Measurements from ENCODE around the gene HUNK.
A peak's percentile ranks its signal among the peaks of the same experiment; 100 is the strongest.

HUNK gene

GRCh38 chr21:31875496-31876015, 2.7 kb downstream of the HUNK start:
- TF ChIP-seq MAX (IDR thresholded peaks at IDR 0.05) (no peak), TEAD4 (IDR thresholded peaks at IDR 0.05) (no peak), TCF12 (IDR thresholded peaks at IDR 0.05; ENCODE audit: low read depth) (no peak), YY1 (IDR thresholded peaks at IDR 0.05; ENCODE audit: low read depth) (no peak), CREB1 (IDR thresholded peaks at IDR 0.05; ENCODE audit: low read depth) (no peak), CEBPB (IDR thresholded peaks at IDR 0.05) (no peak), TAF1 (IDR thresholded peaks at IDR 0.05; ENCODE audit: low read depth) (no peak), FOXM1 (IDR thresholded peaks at IDR 0.05; ENCODE audit: borderline replicate concordance, low read depth) (no peak)

DNA sequence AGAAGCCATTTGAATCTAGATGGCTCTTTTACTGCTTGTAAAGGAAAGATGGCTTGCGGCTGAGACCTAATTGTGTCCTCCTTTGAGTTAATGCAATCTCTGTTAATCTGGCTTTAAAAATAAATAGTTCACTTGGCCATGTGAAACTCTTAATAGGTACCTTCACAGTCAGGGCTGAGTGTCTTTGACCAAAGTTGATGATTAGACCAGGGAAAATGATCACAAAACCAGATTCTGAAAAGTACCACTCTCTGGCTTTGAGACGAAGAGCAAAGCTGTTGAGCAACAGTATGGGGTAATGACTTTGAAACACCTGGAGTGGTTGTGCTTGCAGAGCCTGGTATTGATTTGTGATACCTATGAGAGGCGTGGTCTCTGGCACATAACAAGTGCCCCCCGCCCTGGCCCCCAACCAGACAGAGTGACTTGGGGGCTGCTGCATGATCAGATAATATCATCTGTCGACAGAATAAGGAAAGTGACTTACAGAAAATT, 4.7 kb downstream of the HUNK start:
- TF ChIP-seq EP300 (IDR thresholded peaks at IDR 0.05; ENCODE audit: borderline replicate concordance) (no peak), CREB1 (IDR thresholded peaks at IDR 0.05; ENCODE audit: low read depth) (no peak), FOXM1 (IDR thresholded peaks at IDR 0.05; ENCODE audit: borderline replicate concordance, low read depth) (no peak), TCF12 (IDR thresholded peaks at IDR 0.05; ENCODE audit: low read depth) (no peak), EGR1 (IDR thresholded peaks at IDR 0.05) (no peak), USF1 (IDR thresholded peaks at IDR 0.05) (no peak), REST (IDR thresholded peaks at IDR 0.05; ENCODE audit: low read depth) (no peak), MAX (IDR thresholded peaks at IDR 0.05) (no peak), RAD21 (IDR thresholded peaks at IDR 0.05; ENCODE audit: low read depth) (no peak), TEAD4 (IDR thresholded peaks at IDR 0.05) (no peak), CEBPB (IDR thresholded peaks at IDR 0.05) (no peak), ZBTB7A (IDR thresholded peaks at IDR 0.05; ENCODE audit: low read depth) (no peak), NFIC (IDR thresholded peaks at IDR 0.05) (no peak), YY1 (IDR thresholded peaks at IDR 0.05; ENCODE audit: low read depth) (no peak), TAF1 (IDR thresholded peaks at IDR 0.05; ENCODE audit: low read depth) (no peak)

DNA sequence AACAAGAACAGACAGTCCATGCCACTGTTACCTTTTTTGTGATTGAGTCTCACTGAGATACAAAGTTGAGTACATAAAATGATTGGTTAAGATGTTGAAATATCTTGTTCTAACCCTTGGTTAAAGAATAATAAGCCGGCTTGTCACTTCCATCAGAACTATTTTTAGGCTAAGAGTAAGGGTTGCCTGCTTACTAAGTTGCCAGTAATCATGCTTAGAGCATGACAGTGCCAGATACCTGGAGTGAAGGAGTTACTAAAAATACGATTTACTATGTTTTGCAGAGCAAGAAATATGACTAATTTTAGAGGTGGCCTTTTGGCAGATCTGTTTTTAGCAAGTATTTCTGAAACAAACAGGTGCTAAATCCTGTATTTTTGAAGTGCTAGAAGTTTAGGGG, 6.0 kb downstream of the HUNK start:
- no peak for TF ChIP-seq REST (IDR thresholded peaks at IDR 0.05; ENCODE audit: low read depth)
- no peak for TF ChIP-seq NFIC (IDR thresholded peaks at IDR 0.05)
- no peak for TF ChIP-seq RAD21 (IDR thresholded peaks at IDR 0.05; ENCODE audit: low read depth)
- TF ChIP-seq CREB1 (IDR thresholded peaks at IDR 0.05; ENCODE audit: low read depth): no peak
- TF ChIP-seq MAX (IDR thresholded peaks at IDR 0.05): no peak
- TF ChIP-seq EP300 (IDR thresholded peaks at IDR 0.05; ENCODE audit: borderline replicate concordance): no peak
- no peak for TF ChIP-seq ZBTB7A (IDR thresholded peaks at IDR 0.05; ENCODE audit: low read depth)
- TF ChIP-seq CEBPB (IDR thresholded peaks at IDR 0.05): no peak
- no peak for TF ChIP-seq USF1 (IDR thresholded peaks at IDR 0.05)
- TF ChIP-seq EGR1 (IDR thresholded peaks at IDR 0.05): no peak

DNA sequence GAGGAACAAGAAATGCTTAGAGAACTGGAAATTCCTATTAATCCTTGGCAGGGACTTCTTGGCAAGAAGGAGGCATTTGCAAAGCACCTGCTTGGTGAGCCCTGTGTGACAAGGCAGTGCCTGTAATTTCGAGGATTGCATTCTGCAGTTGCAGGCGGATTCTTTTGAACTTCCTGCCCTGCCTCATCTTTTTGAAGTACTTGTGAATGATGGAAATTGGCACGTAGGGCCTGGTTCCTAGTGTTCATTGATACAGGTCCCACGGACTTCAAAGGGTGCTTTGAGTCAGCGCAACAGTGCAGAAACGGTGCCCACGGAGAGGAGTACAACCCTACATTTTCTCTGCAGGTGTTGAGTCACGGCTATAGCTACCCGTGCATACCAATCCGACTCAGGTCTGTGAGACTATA, 6.4 kb downstream of the HUNK start:
- TF ChIP-seq ZBTB7A (IDR thresholded peaks at IDR 0.05; ENCODE audit: low read depth): no peak
- TF ChIP-seq MAX (IDR thresholded peaks at IDR 0.05): peak; percentile 33; the same call in 1 of the 2 replicates
- TF ChIP-seq EGR1 (IDR thresholded peaks at IDR 0.05): no peak
- no peak for TF ChIP-seq YY1 (IDR thresholded peaks at IDR 0.05; ENCODE audit: low read depth)
- peak; percentile 85 for TF ChIP-seq EP300 (IDR thresholded peaks at IDR 0.05; ENCODE audit: borderline replicate concordance)
- peak; percentile 80 for TF ChIP-seq TCF12 (IDR thresholded peaks at IDR 0.05; ENCODE audit: low read depth)
- TF ChIP-seq NFIC (IDR thresholded peaks at IDR 0.05): peak; percentile 79
- peak; percentile 61 for TF ChIP-seq TEAD4 (IDR thresholded peaks at IDR 0.05)
- no peak for TF ChIP-seq USF1 (IDR thresholded peaks at IDR 0.05)
- TF ChIP-seq TAF1 (IDR thresholded peaks at IDR 0.05; ENCODE audit: low read depth): no peak
- TF ChIP-seq CEBPB (IDR thresholded peaks at IDR 0.05): no peak
- TF ChIP-seq FOXM1 (IDR thresholded peaks at IDR 0.05; ENCODE audit: borderline replicate concordance, low read depth): 0 out of 2 replicates have a peak, but pooled peaks have one; percentile 33

DNA sequence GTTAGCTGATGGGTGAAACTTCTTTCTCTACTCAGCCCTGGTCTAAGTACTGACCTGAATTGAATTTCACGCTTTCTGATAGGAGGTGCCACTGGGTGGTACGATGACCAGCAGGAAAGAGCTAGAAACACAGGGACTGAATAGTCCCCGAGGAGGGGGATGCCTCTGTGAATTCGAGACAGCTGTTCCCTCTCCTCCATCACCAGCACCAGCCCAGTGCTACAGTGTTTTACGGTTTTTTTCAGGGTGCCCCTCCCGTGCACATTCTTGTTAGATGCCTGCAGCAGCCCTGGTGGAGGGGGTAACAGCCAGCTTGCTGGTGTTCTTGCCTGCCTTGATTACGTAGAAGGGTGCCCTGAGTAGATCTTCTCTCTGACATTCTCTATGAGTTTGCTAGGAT, 7.1 kb downstream of the HUNK start:
- TF ChIP-seq USF1 (IDR thresholded peaks at IDR 0.05) (no peak), REST (IDR thresholded peaks at IDR 0.05; ENCODE audit: low read depth) (no peak), EP300 (IDR thresholded peaks at IDR 0.05; ENCODE audit: borderline replicate concordance) (no peak)
